ENCODE results near the gene GPR162. TPM values are rescaled to one million over a fixed set of nuclear protein-coding genes. Genes with fewer than 3 reads are reported as not detected.

Gene GPR162
- total and polyA plus RNA-seq, 2 of the 4 experiments (the other 2 are of a cell fraction) = 2.9 to 6.0 TPM

DNA sequence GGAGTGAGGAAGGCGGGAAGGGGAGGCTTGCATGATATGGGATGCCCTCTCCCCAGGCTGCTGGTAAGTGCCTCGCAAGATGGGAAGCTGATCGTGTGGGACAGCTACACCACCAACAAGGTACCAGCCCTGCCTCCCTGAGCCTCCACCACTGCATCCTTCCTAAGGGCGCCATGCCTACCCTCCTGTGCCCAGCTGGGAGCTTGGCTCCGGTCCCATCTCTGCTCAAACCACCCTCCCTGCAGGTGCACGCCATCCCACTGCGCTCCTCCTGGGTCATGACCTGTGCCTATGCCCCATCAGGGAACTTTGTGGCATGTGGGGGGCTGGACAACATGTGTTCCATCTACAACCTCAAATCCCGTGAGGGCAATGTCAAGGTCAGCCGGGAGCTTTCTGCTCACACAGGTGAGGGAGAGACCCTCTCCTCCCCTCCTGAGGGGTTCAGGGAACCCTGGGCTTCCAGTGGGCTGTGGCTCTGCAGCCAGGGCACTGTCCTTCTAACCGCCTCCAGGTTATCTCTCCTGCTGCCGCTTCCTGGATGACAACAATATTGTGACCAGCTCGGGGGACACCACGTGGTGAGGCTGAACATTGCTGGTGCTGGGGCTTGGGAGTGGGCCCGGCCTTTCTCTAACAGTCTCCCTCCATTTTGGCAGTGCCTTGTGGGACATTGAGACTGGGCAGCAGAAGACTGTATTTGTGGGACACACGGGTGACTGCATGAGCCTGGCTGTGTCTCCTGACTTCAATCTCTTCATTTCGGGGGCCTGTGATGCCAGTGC is 21.7 kb downstream of the GPR162 start:
- Histone ChIP-seq H3K9ac (ENCODE audit: low read depth, low read length) (no peak overlapping the region), H2BK20ac (ENCODE audit: low read depth, low read length) (no peak overlapping the region), H2AK9ac (replicated peaks; ENCODE audit: low read depth, low read length, poor library complexity) (no peak overlapping the region), H2BK5ac (ENCODE audit: low read depth, low read length, poor library complexity, severe bottlenecking) (no peak overlapping the region), H3K9me1 (ENCODE audit: insufficient read depth, low read length) (no peaks in the 10 kb centered on the region), H4K8ac (ENCODE audit: low read depth in 2 of 2, low read length in 2 of 2) (no peak overlapping the region), H3K4me1 (ENCODE audit: control insufficient read depth, insufficient read depth, low read length) (no peaks in the 10 kb centered on the region), H3K4me2 (ENCODE audit: low read depth, low read length) (no peak overlapping the region), H2AK5ac (ENCODE audit: low read depth, low read length) (no peak overlapping the region), H3K27me3 (ENCODE audit: control insufficient read depth, insufficient read depth, low read length) (no peaks in the 10 kb centered on the region), H3K18ac (ENCODE audit: low read depth, low read length) (no peak overlapping the region), H3K36me3 (ENCODE audit: control insufficient read depth, insufficient read depth, low read length) (peaks cover 71% of the 10 kb centered on the region), H2BK120ac (ENCODE audit: low read depth, low read length) (no peak overlapping the region), H4K91ac (ENCODE audit: insufficient read depth, low read depth, low read length) (no peak overlapping the region), H3K56ac (ENCODE audit: extremely low read depth, insufficient read depth, low read length) (no peak overlapping the region), H3K4me3 (ENCODE audit: insufficient read depth, low read depth, low read length) (no peak overlapping the region), H2BK15ac (ENCODE audit: low read depth, low read length) (no peak overlapping the region), H2AFZ (replicated peaks; ENCODE audit: low read length, poor library complexity) (no peak overlapping the region), H3K14ac (replicated peaks; ENCODE audit: low read depth, low read length) (no peak overlapping the region), H3K23ac (ENCODE audit: low read depth, low read length) (no peak overlapping the region), H4K5ac (ENCODE audit: low read depth, low read length) (no peak overlapping the region), H4K20me1 (ENCODE audit: insufficient read depth, low read length) (no peaks in the 10 kb centered on the region; the same call in 1 of the 2 replicates), H3K4ac (ENCODE audit: low read depth, low read length) (no peak overlapping the region), H3K79me1 (ENCODE audit: low read depth in 1 of 2, low read length in 2 of 2) (peaks cover 6 to 13% of the 10 kb centered on the region in 2 experiments; a peak in 3 of 4 replicates), H3K9me3 (ENCODE audit: control insufficient read depth, insufficient read depth, low read length) (no peaks in the 10 kb centered on the region), H3K27ac (ENCODE audit: insufficient read depth, low read length) (no peak overlapping the region)
- intact Hi-C loops (cut with micrococcal nuclease) = no loop called here
- ChIA-PET CTCF (interaction anchor here (0.6 to 0.9 kb wide), 2 partner anchors 7 to 8 kb away, joined by 3 to 6 read pairs; partner anchors contain the start of gene USP5), POLR2A (ENCODE audit: unreplicated experiment) (interaction anchor here (1.1 kb wide), 1 partner anchor 9 kb away, joined by 3 read pairs; no protein-coding TSS in a partner anchor)
- BruUV-seq (replicated peaks) = no TSS peak
- in situ Hi-C loops (cut with MboI; ENCODE audit: low sequenced_read_pairs) = no loop called here
- DNase-seq = no peak
- TF ChIP-seq CEBPB (IDR thresholded peaks at IDR 0.05; ENCODE audit: low read depth, low read length) (no peak), RFX5 (IDR thresholded peaks at IDR 0.05; ENCODE audit: low read depth, low read length) (no peak), CTCF (conservative IDR thresholded peaks at IDR 0.05; ENCODE audit: low read depth, low read length) (no peak), MAFK (IDR thresholded peaks at IDR 0.05; ENCODE audit: low read depth, low read length) (no peak), SMC3 (IDR thresholded peaks at IDR 0.05; ENCODE audit: low read depth, low read length) (no peak), RAD21 (IDR thresholded peaks at IDR 0.05; ENCODE audit: low read length) (no peak), POLR2A (IDR thresholded peaks at IDR 0.05; ENCODE audit: low read depth, low read length) (no peak), MXI1 (IDR thresholded peaks at IDR 0.05; ENCODE audit: borderline replicate concordance, low read depth, low read length) (no peak), FOS (IDR thresholded peaks at IDR 0.05; ENCODE audit: low read depth, low read length) (no peak)
- TF ChIP-seq, protein P1, sequence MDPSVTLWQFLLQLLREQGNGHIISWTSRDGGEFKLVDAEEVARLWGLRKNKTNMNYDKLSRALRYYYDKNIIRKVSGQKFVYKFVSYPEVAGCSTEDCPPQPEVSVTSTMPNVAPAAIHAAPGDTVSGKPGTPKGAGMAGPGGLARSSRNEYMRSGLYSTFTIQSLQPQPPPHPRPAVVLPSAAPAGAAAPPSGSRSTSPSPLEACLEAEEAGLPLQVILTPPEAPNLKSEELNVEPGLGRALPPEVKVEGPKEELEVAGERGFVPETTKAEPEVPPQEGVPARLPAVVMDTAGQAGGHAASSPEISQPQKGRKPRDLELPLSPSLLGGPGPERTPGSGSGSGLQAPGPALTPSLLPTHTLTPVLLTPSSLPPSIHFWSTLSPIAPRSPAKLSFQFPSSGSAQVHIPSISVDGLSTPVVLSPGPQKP (IDR thresholded peaks at IDR 0.05; ENCODE audit: borderline replicate concordance, low read depth, low read length) = no peak
- no peak for ATAC-seq (ENCODE audit: low read depth)
- WGBS, 2 experiments (ENCODE audit: extremely low coverage in 2 of 2, insufficient read length in 1 of 2) = 80% methylated on average over 2 of the region's 16 CpGs; no CpG with 5 or more reads in 1 of the 2 experiments
- dilution Hi-C loops (cut with HindIII; ENCODE audit: low sequenced_read_pairs, unreplicated experiment) = no loop called here

All from IMR-90 (cell line).